Measurements from ENCODE around the gene WDR35.

Gene WDR35

DNA sequence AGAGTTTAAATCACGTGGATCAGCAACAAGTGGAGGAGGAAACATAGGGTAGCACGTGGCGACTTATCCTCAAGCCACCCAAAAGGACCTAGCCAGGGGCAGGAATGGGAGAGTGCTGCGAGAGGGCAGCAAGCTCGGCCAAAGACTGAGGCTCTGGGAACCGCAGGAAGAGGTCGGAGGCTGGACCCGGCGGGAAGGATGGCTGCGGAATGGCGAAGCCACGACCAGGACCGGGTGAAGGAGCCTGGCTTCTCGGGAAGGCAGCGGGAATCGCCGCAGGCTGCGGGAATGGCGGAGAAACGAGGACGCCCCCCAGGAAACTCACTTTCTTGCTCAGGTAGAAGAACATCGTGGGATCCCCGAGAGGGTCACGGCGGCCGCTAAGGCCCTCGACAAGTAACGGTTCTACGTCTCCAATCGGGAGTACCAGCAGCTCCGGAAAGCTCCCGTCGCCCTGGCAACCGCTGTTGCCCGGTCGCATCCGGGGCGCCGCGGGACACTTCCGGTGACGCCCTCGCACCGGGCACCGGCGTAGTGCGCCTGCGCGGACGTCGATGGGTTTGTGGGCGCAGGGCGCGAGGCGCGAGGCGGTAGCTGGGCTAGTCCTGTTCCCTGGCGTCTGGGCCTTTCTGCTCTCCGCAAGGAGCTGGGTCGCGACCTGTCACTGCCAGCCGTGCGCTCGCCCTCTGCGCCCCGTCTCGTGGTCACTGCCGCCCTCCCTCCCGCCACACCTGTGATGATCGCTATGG, at the start of gene WDR35:
Gene WDR35 (minus strand): TSS at position 439 of the 749 bp plus-strand sequence. CDS start 90 bp downstream, at position 349.
- DNase-seq (ENCODE audit: low read depth) = peak; percentile 73

GRCh38 chr2:20037660-20038059, 47.8 kb upstream of the WDR35 start:
- no peak for DNase-seq (ENCODE audit: low read depth)

DNA sequence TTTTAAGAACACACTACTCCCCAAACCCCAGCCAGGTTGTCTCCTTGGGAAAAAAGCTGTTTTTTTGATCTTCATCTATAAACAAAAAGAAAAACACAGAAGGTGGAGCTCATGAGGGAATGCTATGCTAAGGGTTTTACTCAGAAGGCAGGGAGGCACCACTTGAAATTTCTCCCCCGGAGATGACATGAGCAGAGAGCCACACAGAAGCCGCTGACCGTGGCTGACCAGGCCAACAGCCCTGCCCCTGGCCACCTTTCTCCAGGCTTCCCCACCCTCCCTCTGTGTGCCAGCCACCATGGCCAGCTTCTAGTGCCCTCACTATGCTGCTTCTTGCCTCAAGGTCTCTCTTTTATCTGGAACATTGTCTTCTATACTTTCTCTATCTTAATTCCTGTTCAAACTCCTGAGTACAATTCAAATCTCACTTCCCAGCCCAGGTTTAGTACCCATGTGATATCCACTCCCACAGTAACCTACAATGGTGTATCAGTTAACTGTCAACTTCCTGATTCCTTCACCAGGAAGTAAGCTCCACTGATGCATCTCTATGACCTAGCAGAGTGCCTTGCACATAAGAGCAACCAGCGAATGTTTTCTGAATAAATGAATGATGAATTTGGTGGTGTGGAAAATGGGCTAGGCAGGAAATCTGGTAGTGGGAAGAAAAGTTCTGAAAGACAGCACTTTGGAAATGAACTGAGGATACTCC, 46.2 kb upstream of the WDR35 start:
- no peak for DNase-seq (ENCODE audit: low read depth)

- DNase-seq (ENCODE audit: low read depth) = no peak
Measured at GRCh38 chr2:20034821-20035220, 44.9 kb upstream of the WDR35 start.

DNA sequence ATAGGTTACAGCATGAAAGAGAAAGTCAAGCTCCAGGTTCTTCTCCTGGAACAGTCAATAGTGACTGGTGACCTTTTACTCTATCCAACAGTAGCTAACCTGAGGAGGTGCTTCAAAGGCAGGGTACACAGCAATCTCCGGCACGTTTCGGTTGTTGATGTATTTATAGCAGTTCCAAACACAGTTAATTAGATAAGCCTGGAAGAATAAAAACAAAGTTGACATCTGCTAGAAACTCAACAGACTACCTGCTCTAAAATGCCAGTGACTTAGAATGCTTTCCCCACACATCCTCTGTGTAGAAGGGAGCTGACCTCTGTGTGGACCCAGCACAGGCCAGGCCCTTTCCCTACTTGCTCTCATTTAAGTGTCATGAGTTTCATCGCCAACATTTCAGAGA, 44.3 kb upstream of the WDR35 start:
- DNase-seq (ENCODE audit: low read depth) = no peak

DNA sequence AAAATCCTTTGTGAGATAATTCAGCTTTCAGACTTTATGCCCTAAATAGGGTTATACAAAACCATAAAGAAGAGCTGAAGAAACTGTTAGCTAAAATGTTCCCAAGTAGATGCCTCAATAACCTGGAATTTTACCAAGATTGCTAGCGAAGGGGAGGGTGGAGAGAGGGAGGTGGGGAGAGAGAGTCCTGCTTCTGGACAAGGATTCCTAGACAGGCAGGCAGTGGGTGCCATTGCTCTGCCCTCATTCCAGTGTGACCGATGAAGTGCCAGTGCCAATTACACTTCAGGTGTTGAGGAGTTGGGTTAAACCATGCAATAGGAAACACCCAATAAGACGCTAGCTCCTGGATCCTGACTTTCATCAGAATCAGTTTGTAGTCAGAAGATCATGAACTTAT, 43.4 kb upstream of the WDR35 start:
- no peak for DNase-seq (ENCODE audit: low read depth)

DNA sequence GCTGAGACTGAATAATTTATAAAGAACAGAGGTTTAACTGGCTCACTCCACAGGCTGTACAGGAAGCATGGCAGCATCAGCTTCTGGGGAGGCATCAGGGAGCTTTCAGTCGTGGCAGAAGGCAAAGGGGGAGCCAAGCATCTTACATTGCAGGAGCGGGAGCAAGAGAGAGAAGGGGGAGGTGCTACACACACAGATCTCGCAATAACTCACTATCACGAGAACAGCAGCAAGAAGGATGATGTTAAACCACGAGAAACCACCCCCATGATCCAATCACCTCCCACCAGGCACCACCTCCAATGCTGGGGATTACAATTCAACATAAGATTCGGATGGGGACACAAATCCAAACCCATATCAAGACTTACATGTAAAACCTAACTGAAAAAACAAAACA, 40.3 kb upstream of the WDR35 start:
- no peak for DNase-seq (ENCODE audit: low read depth)

- DNase-seq (ENCODE audit: low read depth) = no peak
Measured at GRCh38 chr2:20027705-20028434, 38.0 kb upstream of the WDR35 start.

DNA sequence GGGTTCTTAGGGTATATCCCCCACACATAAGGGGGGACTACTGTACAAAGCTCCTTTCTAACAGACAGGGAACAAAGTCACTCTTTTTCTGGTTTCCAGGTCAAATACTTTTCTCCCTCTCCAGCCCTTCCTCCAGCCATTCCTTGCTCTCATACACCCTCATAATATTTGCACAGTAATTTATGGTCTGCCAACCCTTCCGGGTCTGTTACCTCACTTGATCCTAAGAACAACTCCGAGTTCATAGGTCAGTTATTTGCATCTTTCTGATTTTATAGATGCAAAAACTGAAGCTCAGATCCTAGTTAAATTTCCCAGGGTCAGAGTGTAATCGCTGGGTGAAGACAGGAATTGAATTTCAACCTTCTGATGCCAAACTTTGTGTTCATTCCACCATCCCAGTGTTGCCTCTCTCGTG, 37.4 kb upstream of the WDR35 start:
- DNase-seq (ENCODE audit: low read depth) = no peak

DNA sequence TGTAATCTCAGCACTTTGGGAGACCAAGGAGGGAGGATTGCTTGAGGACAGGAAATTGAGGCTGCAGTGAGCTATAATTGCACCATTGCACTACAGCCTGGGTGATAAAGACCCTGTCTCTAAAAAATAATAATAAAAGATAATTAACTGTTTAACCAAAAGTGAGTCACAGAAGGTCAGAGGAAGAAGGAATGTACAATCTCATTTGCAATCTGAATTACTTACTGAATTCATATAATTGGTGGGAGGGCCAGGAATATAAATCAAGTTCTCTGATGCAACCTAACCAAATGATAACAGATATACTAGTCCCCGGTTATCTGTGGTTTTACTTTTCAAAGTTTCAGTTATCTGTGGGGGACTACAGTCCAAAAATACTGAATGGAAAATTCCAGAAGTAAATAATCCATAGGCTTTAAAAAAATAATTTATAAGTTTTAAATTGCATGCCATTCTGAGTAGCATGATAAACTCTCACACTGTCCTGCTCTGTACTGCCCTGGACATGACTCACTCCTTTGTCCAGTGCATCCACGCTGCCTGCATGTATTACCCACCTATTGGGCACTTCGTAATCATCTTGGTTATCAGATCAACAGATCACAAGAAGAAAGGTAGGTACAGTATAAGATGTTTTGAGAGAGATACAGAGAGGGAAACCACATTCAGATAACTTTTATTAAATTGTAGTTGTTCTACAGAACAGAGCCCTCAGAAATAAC, 35.3 kb upstream of the WDR35 start:
- DNase-seq (ENCODE audit: low read depth) = no peak

DNA sequence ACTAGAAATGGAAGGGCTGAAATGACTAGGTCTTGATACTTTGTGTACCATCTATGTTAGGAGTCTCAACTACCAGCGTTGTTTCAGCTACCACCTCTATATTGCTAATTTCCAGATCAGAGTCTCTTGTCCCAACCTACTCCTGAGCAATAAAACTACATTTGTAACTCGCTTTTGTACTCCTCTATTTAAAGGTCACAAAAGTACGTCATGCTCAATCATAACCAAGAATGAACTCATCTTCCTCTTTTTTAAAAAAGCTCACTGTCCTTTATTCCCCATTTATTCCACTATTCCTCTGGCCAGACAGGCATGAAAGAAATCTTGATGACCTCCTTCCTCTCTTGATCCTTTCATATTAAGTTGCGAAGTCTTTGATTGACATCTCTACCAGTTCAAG, 33.8 kb upstream of the WDR35 start:
- no peak for DNase-seq (ENCODE audit: low read depth)

- DNase-seq (ENCODE audit: low read depth) = no peak
Measured at GRCh38 chr2:20021405-20022009, 31.6 kb upstream of the WDR35 start.

GRCh38 chr2:20019747-20020146, 29.8 kb upstream of the WDR35 start:
- DNase-seq (ENCODE audit: low read depth) = no peak

GRCh38 chr2:20018601-20019152, 28.8 kb upstream of the WDR35 start:
- DNase-seq (ENCODE audit: low read depth) = no peak

DNA sequence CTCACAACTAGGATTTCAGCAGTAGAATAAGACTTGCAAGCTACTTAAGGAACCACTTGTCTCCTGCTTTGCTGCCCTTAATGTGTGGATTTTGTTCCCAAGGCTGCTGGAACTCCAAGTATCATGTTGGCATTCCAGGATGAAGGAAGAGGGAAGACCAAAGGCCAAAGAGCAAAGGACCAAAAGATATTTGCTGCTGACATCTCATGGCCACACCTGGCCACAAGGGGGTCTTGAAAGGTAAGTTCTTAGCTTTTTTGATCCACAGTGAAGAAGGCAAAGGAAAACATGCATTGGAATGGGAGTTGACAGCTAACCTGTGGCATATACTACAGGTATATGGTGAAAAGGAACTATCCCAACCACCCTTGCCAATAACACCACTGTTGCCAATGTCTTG, 26.4 kb upstream of the WDR35 start:
- DNase-seq (ENCODE audit: low read depth) = no peak

DNA sequence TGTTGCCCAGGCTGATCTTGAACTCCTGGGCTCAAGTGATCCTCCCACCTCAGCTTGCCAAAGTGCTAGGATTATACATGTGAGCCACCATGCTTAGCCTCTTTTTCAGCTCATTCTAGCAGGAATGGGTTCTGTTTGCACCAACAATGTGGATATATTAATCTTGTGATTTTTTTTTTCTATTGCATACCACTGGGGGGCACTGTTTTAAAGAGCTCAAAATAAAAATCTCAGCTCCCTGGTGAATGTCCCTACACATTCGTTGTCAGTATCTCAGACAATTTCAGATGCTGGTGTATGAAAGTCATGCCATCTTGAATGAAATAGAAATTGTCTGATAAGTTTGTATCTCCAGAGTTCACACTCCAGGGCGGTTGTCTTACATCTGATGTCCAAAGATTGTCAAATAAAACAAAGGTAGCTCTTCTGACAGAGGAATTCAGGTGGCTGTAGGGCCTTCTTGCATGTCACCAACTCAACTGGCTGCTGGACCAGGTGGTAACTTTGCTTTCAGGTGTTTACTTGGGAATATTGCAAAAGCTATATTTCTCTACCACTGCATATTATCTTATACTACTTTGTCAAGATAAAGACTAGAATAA, 25.7 kb upstream of the WDR35 start:
- peak; percentile 30 for DNase-seq (ENCODE audit: low read depth)

DNA sequence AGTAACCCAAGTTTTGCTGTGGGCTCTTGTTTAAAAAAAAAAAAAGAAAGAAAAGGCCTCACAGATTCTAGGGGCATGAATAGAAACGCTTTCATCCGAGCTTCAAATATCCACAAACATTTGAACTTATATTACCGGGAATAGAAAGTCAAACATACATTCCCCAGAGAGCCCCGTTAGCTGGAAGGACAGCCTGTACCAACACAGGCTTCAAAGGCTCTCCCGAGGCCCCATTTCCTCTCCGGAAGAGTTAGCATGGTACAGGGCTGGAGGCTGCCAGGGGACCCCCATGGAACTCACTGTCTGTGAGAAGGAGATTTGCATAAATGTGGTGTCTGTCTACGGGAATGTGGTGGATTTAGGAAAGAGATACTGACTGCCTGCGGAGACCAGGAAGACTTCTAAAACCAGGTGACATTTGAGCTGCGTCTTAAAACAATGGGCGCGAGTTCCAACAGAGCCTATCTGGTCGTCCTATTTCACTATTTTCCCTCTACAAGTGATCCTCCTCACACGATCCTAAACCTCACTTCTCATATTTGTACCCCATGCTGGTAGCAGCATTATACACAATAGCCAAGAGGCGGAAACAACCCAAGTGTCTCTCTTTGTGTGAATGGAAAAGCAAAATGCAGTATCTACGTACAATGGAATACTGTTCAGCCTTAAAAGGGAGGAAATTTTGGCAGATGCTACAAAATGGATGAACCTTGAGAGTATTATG, 23.4 kb upstream of the WDR35 start:
- no peak for DNase-seq (ENCODE audit: low read depth)

- no peak for DNase-seq (ENCODE audit: low read depth)
Measured at GRCh38 chr2:20012282-20013125, 22.6 kb upstream of the WDR35 start, which contains the start of gene MATN3. MATN3 (minus strand) TSS chr2:20012668; CDS start chr2:20012631, 37 bp downstream.

DNA sequence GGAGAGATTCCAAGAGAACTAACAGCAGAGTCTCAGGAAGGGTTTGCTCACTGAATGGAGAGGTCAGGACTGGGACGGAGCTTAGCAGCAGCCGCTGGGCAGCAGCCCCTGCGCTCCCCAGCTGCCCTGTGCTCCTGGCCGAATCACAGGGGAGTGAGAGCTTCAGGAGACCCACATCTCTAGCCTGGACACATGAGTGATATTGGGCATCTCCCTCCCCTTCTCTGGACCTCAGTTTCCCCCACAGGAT, 22.1 kb upstream of the WDR35 start:
- DNase-seq (ENCODE audit: low read depth) = no peak

Measured in HS-27A (cell line).